Neural progenitor cell (in vitro differentiated cells): ENCODE data around the gene MGAT4A. TPM values are rescaled to one million over a fixed set of nuclear protein-coding genes. Genes with fewer than 3 reads are reported as not detected.

Experiments
- DNase-seq: peaks from one replicate; pipeline ENCODE4 v3.0.0-alpha.2; 2016; ENCODE audit warnings: low spot score
- H2AFZ ChIP-seq: fragments of 200-600 bp; sonication (generic); replicated peaks from 2 replicates; pipeline ENCODE4 v1.6.1; 2016; ENCODE audit warnings: antibody characterized with exemption
- H3F3A ChIP-seq: fragments of 200-600 bp; sonication (generic); 2 replicates; pipeline ENCODE4 v1.6.1; 2016; ENCODE audit warnings: antibody characterized with exemption, low read depth
- H3K27ac ChIP-seq: fragments of 200-600 bp; sonication (generic); 2 replicates; pipeline ENCODE4 v1.5.1; 2016; ENCODE audit warnings: mild to moderate bottlenecking
- H3K27me3 ChIP-seq: fragments of 200-600 bp; sonication (generic); 2 replicates; pipeline ENCODE4 v1.6.1; 2016; ENCODE audit warnings: mild to moderate bottlenecking, moderate library complexity
- H3K36me3 ChIP-seq: fragments of 200-600 bp; sonication (generic); 2 replicates; pipeline ENCODE4 v1.5.1; 2016
- H3K4me1 ChIP-seq: fragments of 200-600 bp; sonication (generic); 2 replicates; pipeline ENCODE4 v1.6.1; 2016; ENCODE audit warnings: mixed run types
- H3K4me2 ChIP-seq: fragments of 200-600 bp; sonication (generic); 2 replicates; pipeline ENCODE4 v1.6.1; 2016
- H3K4me3 ChIP-seq: fragments of 200-600 bp; sonication (generic); 2 replicates; pipeline ENCODE4 v1.5.1; 2016
- H3K79me2 ChIP-seq: fragments of 200-600 bp; sonication (generic); 2 replicates; pipeline ENCODE4 v1.6.1; 2016; ENCODE audit warnings: low read depth
- H3K9ac ChIP-seq: fragments of 200-600 bp; sonication (generic); 2 replicates; pipeline ENCODE4 v1.6.1; 2016
- H3K9me3 ChIP-seq: fragments of 200-600 bp; sonication (generic); 2 replicates; pipeline ENCODE4 v1.5.1; 2016; ENCODE audit warnings: low read depth
- H4K20me1 ChIP-seq: fragments of 200-600 bp; sonication (generic); 2 replicates; pipeline ENCODE4 v1.6.1; 2016; ENCODE audit warnings: low read depth
- H3K27ac Mint-ChIP-seq: 3 replicates; pipeline ENCODE4 v1.8.0; 2021; ENCODE audit warnings: mixed read lengths
- H3K27me3 Mint-ChIP-seq: 2 replicates; pipeline ENCODE4 v1.8.0; 2022; ENCODE audit warnings: low read depth, mild to moderate bottlenecking, inconsistent platforms, moderate library complexity, mixed read lengths; ENCODE audit not compliant: insufficient read depth
- H3K36me3 Mint-ChIP-seq: 3 replicates; pipeline ENCODE4 v1.8.0; 2021; ENCODE audit warnings: mixed read lengths
- H3K4me1 Mint-ChIP-seq: 3 replicates; pipeline ENCODE4 v1.8.0; 2021; ENCODE audit warnings: mixed read lengths
- H3K4me3 Mint-ChIP-seq: 3 replicates; pipeline ENCODE4 v1.8.0; 2021; ENCODE audit warnings: mild to moderate bottlenecking, moderate library complexity, mixed read lengths
- H3K9me3 Mint-ChIP-seq: 3 replicates; pipeline ENCODE4 v1.8.0; 2020; ENCODE audit warnings: mixed read lengths
- EZH2 ChIP-seq: fragments of 200-600 bp; sonication (generic); IDR thresholded peaks from 2 replicates; pipeline ENCODE4 v1.6.1; 2017; ENCODE audit warnings: antibody characterized with exemption, mild to moderate bottlenecking, moderate library complexity
- EZH2phosphoT487 ChIP-seq: fragments of 200-600 bp; sonication (generic); IDR thresholded peaks from 2 replicates; pipeline ENCODE4 v1.6.1; 2017; ENCODE audit warnings: antibody characterized with exemption
- total RNA-seq: library from RNA; depleted of rRNA; stranded (reverse); fragments of >200 nt; gene quantifications from 2 replicates; pipeline ENCODE4 v1.2.3, GENCODE V29; 2015; ENCODE audit warnings: low replicate concordance
- TF ChIP-seq, protein P1 (sequence below): fragments of 200-600 bp; sonication (generic); IDR thresholded peaks from 2 replicates; pipeline ENCODE4 v1.5.1; 2017; ENCODE audit warnings: antibody characterized with exemption, mild to moderate bottlenecking

The MGAT4A gene
- total RNA-seq, 1 donor from 2014 or later, result 8.0 TPM

DNA sequence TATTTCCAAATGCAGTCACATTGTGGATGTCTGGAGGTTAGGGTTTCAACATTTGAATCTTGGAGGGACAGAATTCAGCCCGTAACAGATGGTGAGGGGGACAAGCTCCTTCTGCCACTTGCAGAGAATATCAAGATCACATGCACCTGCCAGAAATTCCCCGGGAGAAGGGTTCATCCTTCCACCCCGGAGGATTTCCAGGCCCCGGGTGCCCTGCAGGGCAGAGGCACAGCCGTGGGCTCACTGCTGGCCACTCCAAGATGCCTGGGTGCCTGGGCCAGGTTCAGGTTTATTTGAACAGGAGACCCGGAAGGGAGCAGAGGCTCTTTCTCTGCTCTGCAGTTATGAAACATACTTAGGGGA lies 38.2 kb upstream of the MGAT4A start:
- Mint-ChIP-seq H3K4me3 (no peak overlapping the region), H3K4me1 (peaks cover 17% of the 10 kb centered on the region), H3K27ac (no peak overlapping the region), H3K9me3 (no peaks in the 10 kb centered on the region), H3K36me3 (no peaks in the 10 kb centered on the region), H3K27me3 (no peaks in the 10 kb centered on the region)
- TF ChIP-seq EZH2phosphoT487 (no peak), EZH2 (no peak)
- TF ChIP-seq, protein P1, sequence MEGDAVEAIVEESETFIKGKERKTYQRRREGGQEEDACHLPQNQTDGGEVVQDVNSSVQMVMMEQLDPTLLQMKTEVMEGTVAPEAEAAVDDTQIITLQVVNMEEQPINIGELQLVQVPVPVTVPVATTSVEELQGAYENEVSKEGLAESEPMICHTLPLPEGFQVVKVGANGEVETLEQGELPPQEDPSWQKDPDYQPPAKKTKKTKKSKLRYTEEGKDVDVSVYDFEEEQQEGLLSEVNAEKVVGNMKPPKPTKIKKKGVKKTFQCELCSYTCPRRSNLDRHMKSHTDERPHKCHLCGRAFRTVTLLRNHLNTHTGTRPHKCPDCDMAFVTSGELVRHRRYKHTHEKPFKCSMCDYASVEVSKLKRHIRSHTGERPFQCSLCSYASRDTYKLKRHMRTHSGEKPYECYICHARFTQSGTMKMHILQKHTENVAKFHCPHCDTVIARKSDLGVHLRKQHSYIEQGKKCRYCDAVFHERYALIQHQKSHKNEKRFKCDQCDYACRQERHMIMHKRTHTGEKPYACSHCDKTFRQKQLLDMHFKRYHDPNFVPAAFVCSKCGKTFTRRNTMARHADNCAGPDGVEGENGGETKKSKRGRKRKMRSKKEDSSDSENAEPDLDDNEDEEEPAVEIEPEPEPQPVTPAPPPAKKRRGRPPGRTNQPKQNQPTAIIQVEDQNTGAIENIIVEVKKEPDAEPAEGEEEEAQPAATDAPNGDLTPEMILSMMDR, result no peak
- H3K4me3 ChIP-seq, result no peak overlapping the region
- H3K27me3 ChIP-seq, result no peaks in the 10 kb centered on the region
- H3K9me3 ChIP-seq, result no peaks in the 10 kb centered on the region
- no peaks in the 10 kb centered on the region for H3K4me1 ChIP-seq
- H3F3A ChIP-seq, result no peaks in the 10 kb centered on the region
- H4K20me1 ChIP-seq, result no peaks in the 10 kb centered on the region
- H3K9ac ChIP-seq, result no peak overlapping the region
- H3K4me2 ChIP-seq, result no peak overlapping the region
- DNase-seq, result no peak
- no peak overlapping the region for H3K27ac ChIP-seq
- no peaks in the 10 kb centered on the region for H3K79me2 ChIP-seq
- no peak overlapping the region for H2AFZ ChIP-seq
- H3K36me3 ChIP-seq, result no peaks in the 10 kb centered on the region

DNA sequence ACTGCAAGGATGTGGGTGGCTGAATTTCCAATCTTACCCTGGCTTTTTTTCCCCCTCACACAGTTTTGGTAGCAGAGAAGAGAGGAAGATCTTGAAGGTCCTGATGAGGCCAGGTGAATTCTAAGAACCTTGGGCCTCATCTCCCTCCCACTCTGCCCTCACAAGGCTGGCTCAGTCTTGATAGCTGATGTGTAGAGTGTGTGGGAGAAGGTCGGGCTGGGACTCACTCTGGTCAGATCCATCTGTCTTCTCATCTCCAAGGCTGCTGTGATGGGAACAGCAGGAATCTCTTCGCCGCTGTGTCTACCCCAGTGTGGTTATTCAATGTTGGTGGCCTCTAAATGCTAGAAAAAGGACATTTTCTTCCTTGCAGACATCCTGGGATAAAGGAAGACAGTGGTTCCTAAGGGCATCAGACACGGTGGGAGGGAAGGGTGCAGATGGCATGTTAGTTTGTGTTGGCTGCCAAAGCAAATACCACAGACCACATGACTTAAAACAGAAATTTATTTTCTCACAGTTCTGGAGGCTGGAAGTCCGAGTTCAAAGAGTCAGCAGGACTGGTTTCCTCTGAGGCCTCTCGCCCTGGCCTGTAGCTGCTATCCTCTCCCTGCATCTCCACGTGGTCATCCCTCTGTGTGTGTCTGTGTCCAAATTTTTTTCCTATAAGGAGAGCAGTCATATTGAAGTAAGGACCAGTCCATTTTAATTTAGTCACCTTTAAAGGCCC lies 37.6 kb upstream of the MGAT4A start:
- no peaks in the 10 kb centered on the region for H4K20me1 ChIP-seq

DNA sequence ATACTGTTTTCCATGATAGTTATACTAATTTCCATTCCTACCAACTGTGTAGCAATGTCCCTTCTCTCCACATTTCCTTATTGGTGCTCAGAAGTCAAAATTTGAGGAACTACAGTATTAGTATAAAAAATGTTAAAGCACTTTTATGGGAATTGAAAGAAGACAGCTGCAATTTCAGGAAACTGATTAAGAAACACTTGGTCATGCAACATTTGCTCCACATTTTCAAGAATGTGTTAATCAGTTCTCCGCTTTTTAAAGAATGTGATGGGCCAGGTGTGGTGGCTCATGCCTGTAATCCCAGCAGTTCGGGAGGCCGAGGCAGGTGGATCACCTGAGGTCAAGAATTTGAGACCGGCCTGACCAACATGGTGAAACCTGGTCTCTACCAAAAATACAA lies 33.6 kb upstream of the MGAT4A start:
- H3K4me2 ChIP-seq, result no peak overlapping the region
- no peak for TF ChIP-seq EZH2phosphoT487
- TF ChIP-seq, protein P1, result no peak
- TF ChIP-seq EZH2, result no peak
- H3K4me3 Mint-ChIP-seq, result no peak overlapping the region
- no peaks in the 10 kb centered on the region for H3K27me3 ChIP-seq
- no peaks in the 10 kb centered on the region for H4K20me1 ChIP-seq
- H3K4me3 ChIP-seq, result no peak overlapping the region
- no peak overlapping the region for H3K9ac ChIP-seq
- no peaks in the 10 kb centered on the region for H3K79me2 ChIP-seq
- DNase-seq, result no peak
- H3K4me1 ChIP-seq, result no peaks in the 10 kb centered on the region
- no peaks in the 10 kb centered on the region for H3K9me3 Mint-ChIP-seq
- no peaks in the 10 kb centered on the region for H3K9me3 ChIP-seq
- H2AFZ ChIP-seq, result no peak overlapping the region
- H3K27ac ChIP-seq, result no peak overlapping the region
- H3K36me3 ChIP-seq, result no peaks in the 10 kb centered on the region
- peaks cover 8% of the 10 kb centered on the region for H3K4me1 Mint-ChIP-seq
- peaks cover 2% of the 10 kb centered on the region for H3K27me3 Mint-ChIP-seq
- H3K27ac Mint-ChIP-seq, result no peak overlapping the region
- H3K36me3 Mint-ChIP-seq, result no peaks in the 10 kb centered on the region
- H3F3A ChIP-seq, result no peaks in the 10 kb centered on the region

More for the DNA sequence above, 37.6 kb upstream of the MGAT4A start:
- Histone ChIP-seq H3K4me1 (no peaks in the 10 kb centered on the region), H3K79me2 (no peaks in the 10 kb centered on the region), H2AFZ (no peak overlapping the region), H3K27me3 (no peaks in the 10 kb centered on the region), H3F3A (no peaks in the 10 kb centered on the region), H3K9ac (no peak overlapping the region), H3K4me2 (no peak overlapping the region), H3K4me3 (no peak overlapping the region), H3K27ac (no peak overlapping the region), H3K9me3 (no peaks in the 10 kb centered on the region), H3K36me3 (no peaks in the 10 kb centered on the region)
- DNase-seq, result no peak
- TF ChIP-seq, protein P1, result no peak
- TF ChIP-seq EZH2phosphoT487, result no peak
- no peak for TF ChIP-seq EZH2
- no peak overlapping the region for H3K27ac Mint-ChIP-seq
- peaks cover 17% of the 10 kb centered on the region for H3K4me1 Mint-ChIP-seq
- H3K9me3 Mint-ChIP-seq, result no peaks in the 10 kb centered on the region
- no peaks in the 10 kb centered on the region for H3K27me3 Mint-ChIP-seq
- no peaks in the 10 kb centered on the region for H3K36me3 Mint-ChIP-seq
- no peak overlapping the region for H3K4me3 Mint-ChIP-seq
